Neural progenitor cell (in vitro differentiated cells): ENCODE data around the gene C4B. TPM values are rescaled to one million over a fixed set of nuclear protein-coding genes. Genes with fewer than 3 reads are reported as not detected.

Experiments
- DNase-seq: peaks from one replicate; pipeline ENCODE4 v3.0.0-alpha.2; 2016; ENCODE audit warnings: low spot score
- H2AFZ ChIP-seq: fragments of 200-600 bp; sonication (generic); replicated peaks from 2 replicates; pipeline ENCODE4 v1.6.1; 2016; ENCODE audit warnings: antibody characterized with exemption
- H3F3A ChIP-seq: fragments of 200-600 bp; sonication (generic); 2 replicates; pipeline ENCODE4 v1.6.1; 2016; ENCODE audit warnings: antibody characterized with exemption, low read depth
- H3K27ac ChIP-seq: fragments of 200-600 bp; sonication (generic); 2 replicates; pipeline ENCODE4 v1.5.1; 2016; ENCODE audit warnings: mild to moderate bottlenecking
- H3K27me3 ChIP-seq: fragments of 200-600 bp; sonication (generic); 2 replicates; pipeline ENCODE4 v1.6.1; 2016; ENCODE audit warnings: mild to moderate bottlenecking, moderate library complexity
- H3K36me3 ChIP-seq: fragments of 200-600 bp; sonication (generic); 2 replicates; pipeline ENCODE4 v1.5.1; 2016
- H3K4me1 ChIP-seq: fragments of 200-600 bp; sonication (generic); 2 replicates; pipeline ENCODE4 v1.6.1; 2016; ENCODE audit warnings: mixed run types
- H3K4me2 ChIP-seq: fragments of 200-600 bp; sonication (generic); 2 replicates; pipeline ENCODE4 v1.6.1; 2016
- H3K4me3 ChIP-seq: fragments of 200-600 bp; sonication (generic); 2 replicates; pipeline ENCODE4 v1.5.1; 2016
- H3K79me2 ChIP-seq: fragments of 200-600 bp; sonication (generic); 2 replicates; pipeline ENCODE4 v1.6.1; 2016; ENCODE audit warnings: low read depth
- H3K9ac ChIP-seq: fragments of 200-600 bp; sonication (generic); 2 replicates; pipeline ENCODE4 v1.6.1; 2016
- H3K9me3 ChIP-seq: fragments of 200-600 bp; sonication (generic); 2 replicates; pipeline ENCODE4 v1.5.1; 2016; ENCODE audit warnings: low read depth
- H4K20me1 ChIP-seq: fragments of 200-600 bp; sonication (generic); 2 replicates; pipeline ENCODE4 v1.6.1; 2016; ENCODE audit warnings: low read depth
- H3K27ac Mint-ChIP-seq: 3 replicates; pipeline ENCODE4 v1.8.0; 2021; ENCODE audit warnings: mixed read lengths
- H3K27me3 Mint-ChIP-seq: 2 replicates; pipeline ENCODE4 v1.8.0; 2022; ENCODE audit warnings: low read depth, mild to moderate bottlenecking, inconsistent platforms, moderate library complexity, mixed read lengths; ENCODE audit not compliant: insufficient read depth
- H3K36me3 Mint-ChIP-seq: 3 replicates; pipeline ENCODE4 v1.8.0; 2021; ENCODE audit warnings: mixed read lengths
- H3K4me1 Mint-ChIP-seq: 3 replicates; pipeline ENCODE4 v1.8.0; 2021; ENCODE audit warnings: mixed read lengths
- H3K4me3 Mint-ChIP-seq: 3 replicates; pipeline ENCODE4 v1.8.0; 2021; ENCODE audit warnings: mild to moderate bottlenecking, moderate library complexity, mixed read lengths
- H3K9me3 Mint-ChIP-seq: 3 replicates; pipeline ENCODE4 v1.8.0; 2020; ENCODE audit warnings: mixed read lengths
- EZH2 ChIP-seq: fragments of 200-600 bp; sonication (generic); IDR thresholded peaks from 2 replicates; pipeline ENCODE4 v1.6.1; 2017; ENCODE audit warnings: antibody characterized with exemption, mild to moderate bottlenecking, moderate library complexity
- EZH2phosphoT487 ChIP-seq: fragments of 200-600 bp; sonication (generic); IDR thresholded peaks from 2 replicates; pipeline ENCODE4 v1.6.1; 2017; ENCODE audit warnings: antibody characterized with exemption
- total RNA-seq: library from RNA; depleted of rRNA; stranded (reverse); fragments of >200 nt; gene quantifications from 2 replicates; pipeline ENCODE4 v1.2.3, GENCODE V29; 2015; ENCODE audit warnings: low replicate concordance
- TF ChIP-seq, protein P1 (sequence below): fragments of 200-600 bp; sonication (generic); IDR thresholded peaks from 2 replicates; pipeline ENCODE4 v1.5.1; 2017; ENCODE audit warnings: antibody characterized with exemption, mild to moderate bottlenecking

Gene C4B
- total RNA-seq, 1 donor from 2014 or later, result 0.30 TPM

DNA sequence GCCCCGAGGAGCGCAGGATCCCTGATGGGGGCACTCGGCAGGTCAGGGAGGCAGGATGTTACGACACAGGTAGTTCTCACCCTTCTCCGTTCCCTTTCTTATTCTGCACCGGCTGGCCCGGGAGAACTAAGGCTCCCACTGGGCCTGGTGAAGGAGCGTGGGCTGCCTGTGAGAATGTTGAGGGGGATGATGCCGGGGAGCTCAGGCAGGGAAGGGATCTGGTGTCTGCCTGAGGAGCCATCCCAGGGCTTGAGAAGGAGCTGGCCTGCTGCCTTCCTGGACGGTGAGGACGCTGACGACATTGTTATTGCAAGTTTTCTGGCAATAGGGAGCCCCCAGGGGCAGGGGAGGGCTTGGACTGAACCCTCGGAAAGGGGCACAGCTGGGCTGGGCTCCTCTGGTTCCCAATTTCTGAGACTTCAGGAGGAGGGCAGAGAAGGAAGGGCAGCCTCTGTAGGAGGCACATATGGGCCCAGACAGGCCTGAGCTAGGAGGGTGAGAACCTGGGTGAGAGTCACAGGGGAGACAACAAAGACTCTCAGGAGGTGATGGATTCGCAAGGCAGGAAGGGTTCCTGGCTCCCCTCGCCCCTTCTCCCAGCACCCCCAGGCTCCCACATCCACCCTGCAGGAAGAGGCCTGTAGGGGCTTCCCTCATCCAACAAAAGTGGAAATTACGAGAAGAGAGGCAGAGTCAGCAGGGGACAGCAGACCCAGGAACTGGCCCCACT is 56.4 kb downstream of the C4B start:
- DNase-seq, result no peak
- Mint-ChIP-seq H3K4me1 (peaks cover 45% of the 10 kb centered on the region), H3K36me3 (no peaks in the 10 kb centered on the region), H3K27ac (peak overlapping the region; percentile 80), H3K4me3 (peak overlapping the region; percentile 15), H3K27me3 (peaks cover 8% of the 10 kb centered on the region), H3K9me3 (no peaks in the 10 kb centered on the region)
- Histone ChIP-seq H3K9me3 (no peaks in the 10 kb centered on the region), H3K36me3 (no peaks in the 10 kb centered on the region), H4K20me1 (no peaks in the 10 kb centered on the region), H3K79me2 (no peaks in the 10 kb centered on the region), H3K4me2 (no peak overlapping the region), H3K4me3 (no peak overlapping the region), H3F3A (peaks cover 8% of the 10 kb centered on the region), H2AFZ (no peak overlapping the region), H3K27ac (no peak overlapping the region), H3K4me1 (peaks cover 23% of the 10 kb centered on the region), H3K27me3 (no peaks in the 10 kb centered on the region), H3K9ac (no peak overlapping the region)
- TF ChIP-seq EZH2, result no peak
- TF ChIP-seq EZH2phosphoT487, result no peak
- TF ChIP-seq, protein P1, sequence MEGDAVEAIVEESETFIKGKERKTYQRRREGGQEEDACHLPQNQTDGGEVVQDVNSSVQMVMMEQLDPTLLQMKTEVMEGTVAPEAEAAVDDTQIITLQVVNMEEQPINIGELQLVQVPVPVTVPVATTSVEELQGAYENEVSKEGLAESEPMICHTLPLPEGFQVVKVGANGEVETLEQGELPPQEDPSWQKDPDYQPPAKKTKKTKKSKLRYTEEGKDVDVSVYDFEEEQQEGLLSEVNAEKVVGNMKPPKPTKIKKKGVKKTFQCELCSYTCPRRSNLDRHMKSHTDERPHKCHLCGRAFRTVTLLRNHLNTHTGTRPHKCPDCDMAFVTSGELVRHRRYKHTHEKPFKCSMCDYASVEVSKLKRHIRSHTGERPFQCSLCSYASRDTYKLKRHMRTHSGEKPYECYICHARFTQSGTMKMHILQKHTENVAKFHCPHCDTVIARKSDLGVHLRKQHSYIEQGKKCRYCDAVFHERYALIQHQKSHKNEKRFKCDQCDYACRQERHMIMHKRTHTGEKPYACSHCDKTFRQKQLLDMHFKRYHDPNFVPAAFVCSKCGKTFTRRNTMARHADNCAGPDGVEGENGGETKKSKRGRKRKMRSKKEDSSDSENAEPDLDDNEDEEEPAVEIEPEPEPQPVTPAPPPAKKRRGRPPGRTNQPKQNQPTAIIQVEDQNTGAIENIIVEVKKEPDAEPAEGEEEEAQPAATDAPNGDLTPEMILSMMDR, result no peak

DNA sequence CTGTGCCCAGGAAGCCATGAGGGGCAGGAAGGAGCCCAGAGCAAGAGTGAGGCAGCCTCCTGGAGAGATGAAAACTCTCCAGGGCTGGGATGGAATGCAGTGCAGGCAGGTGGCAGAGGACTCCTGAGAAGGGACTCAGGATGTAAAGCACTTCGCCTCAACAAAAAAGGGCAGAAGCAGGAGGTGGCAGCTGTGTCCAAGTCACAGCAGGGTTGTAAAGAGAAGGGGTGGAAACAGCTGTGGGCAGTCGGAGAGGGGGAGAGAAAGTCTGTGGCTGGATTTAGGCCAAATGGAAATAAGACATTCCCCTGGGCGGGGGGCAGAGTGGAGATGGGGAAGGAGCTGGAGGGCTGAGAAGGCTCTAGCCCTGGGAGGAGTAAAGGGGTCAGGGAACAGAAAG is 58.5 kb downstream of the C4B start:
- H3K4me1 ChIP-seq, result peaks cover 23% of the 10 kb centered on the region
- H3K9me3 Mint-ChIP-seq, result no peaks in the 10 kb centered on the region
- H3K79me2 ChIP-seq, result no peaks in the 10 kb centered on the region
- peaks cover 50% of the 10 kb centered on the region for H3K4me1 Mint-ChIP-seq
- H3K27ac ChIP-seq, result no peak overlapping the region
- no peak overlapping the region for H3K9ac ChIP-seq
- peak overlapping the region; percentile 45 for H3K4me2 ChIP-seq
- no peaks in the 10 kb centered on the region for H4K20me1 ChIP-seq
- peak overlapping the region; percentile 46 for H3K27ac Mint-ChIP-seq
- no peak overlapping the region for H3K4me3 Mint-ChIP-seq
- H3K27me3 Mint-ChIP-seq, result peaks cover 4% of the 10 kb centered on the region
- H3K36me3 ChIP-seq, result no peaks in the 10 kb centered on the region
- peaks cover 8% of the 10 kb centered on the region for H3F3A ChIP-seq
- H3K9me3 ChIP-seq, result no peaks in the 10 kb centered on the region
- peak; percentile 39 for DNase-seq
- H3K36me3 Mint-ChIP-seq, result no peaks in the 10 kb centered on the region
- no peak overlapping the region for H2AFZ ChIP-seq
- TF ChIP-seq, protein P1, result no peak
- no peak for TF ChIP-seq EZH2
- no peak overlapping the region for H3K4me3 ChIP-seq
- no peaks in the 10 kb centered on the region for H3K27me3 ChIP-seq

DNA sequence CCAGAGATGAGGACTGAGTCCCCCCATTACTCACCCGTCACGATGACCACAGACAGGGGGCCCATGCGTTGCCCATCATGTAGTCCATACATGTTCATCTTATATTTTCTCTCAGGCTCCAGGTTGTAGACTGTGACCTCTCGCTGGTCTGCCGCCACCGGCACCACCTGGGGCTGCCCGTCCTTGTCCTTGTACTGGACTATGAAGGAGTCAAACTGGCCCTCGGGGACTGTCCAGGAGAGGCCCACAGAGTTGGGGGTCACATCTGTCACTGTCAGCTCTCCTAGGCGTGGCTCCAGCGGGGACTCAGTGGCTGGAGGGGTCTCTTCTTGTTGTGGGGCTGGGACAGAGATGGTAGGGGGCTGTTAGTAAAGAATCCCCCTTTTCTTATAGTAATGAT is 59.0 kb downstream of the C4B start:
- no peaks in the 10 kb centered on the region for H3K36me3 Mint-ChIP-seq

More for the DNA sequence above, 59.0 kb downstream of the C4B start:
- H3K27ac Mint-ChIP-seq, result no peak overlapping the region
- no peak for TF ChIP-seq EZH2
- TF ChIP-seq, protein P1, result no peak
- TF ChIP-seq EZH2phosphoT487, result no peak
- H3K4me1 Mint-ChIP-seq, result peaks cover 50% of the 10 kb centered on the region
- no peak overlapping the region for H3K4me3 ChIP-seq
- H3K27ac ChIP-seq, result no peak overlapping the region
- no peak for DNase-seq
- H4K20me1 ChIP-seq, result no peaks in the 10 kb centered on the region
- no peak overlapping the region for H3K4me2 ChIP-seq
- H3K36me3 ChIP-seq, result no peaks in the 10 kb centered on the region
- no peak overlapping the region for H3K9ac ChIP-seq
- H3K79me2 ChIP-seq, result no peaks in the 10 kb centered on the region
- H3K27me3 ChIP-seq, result no peaks in the 10 kb centered on the region
- peaks cover 4% of the 10 kb centered on the region for H3K27me3 Mint-ChIP-seq
- no peak overlapping the region for H2AFZ ChIP-seq
- no peaks in the 10 kb centered on the region for H3K9me3 ChIP-seq
- no peak overlapping the region for H3K4me3 Mint-ChIP-seq
- peaks cover 23% of the 10 kb centered on the region for H3K4me1 ChIP-seq
- peaks cover 8% of the 10 kb centered on the region for H3F3A ChIP-seq
- H3K9me3 Mint-ChIP-seq, result no peaks in the 10 kb centered on the region
